Stomach (tissue), 9 donors: ENCODE results near the gene CTIF. TPM values are rescaled to one million over a fixed set of nuclear protein-coding genes. Genes with fewer than 3 reads are reported as not detected.

Experiments
- DNase-seq, 2 donors: peaks; one replicate each; pipeline versions ENCODE4 v3.0.0 to v3.0.0-alpha.2; 2013 to 2019
- H3K27ac ChIP-seq, 5 donors: fragments of 200-600 bp in 4 of 5; sonication (generic) in 4 of 5; one replicate each; pipeline ENCODE4 v1.5.1; 2013 to 2019; ENCODE audit warnings: mild to moderate bottlenecking in 1 of 5, moderate library complexity in 1 of 5
- H3K27me3 ChIP-seq, 3 donors: fragments of 200-600 bp; sonication (generic); one replicate each; pipeline ENCODE4 v1.5.1; 2017 to 2019; ENCODE audit warnings: mixed run types in 1 of 3
- H3K36me3 ChIP-seq, 4 donors: fragments of 200-600 bp; sonication (generic); 1 replicate in 3 of 4; 2 replicates in 1 of 4; pipeline ENCODE4 v1.5.1; 2016 to 2019
- H3K4me1 ChIP-seq, 4 donors: fragments of 200-600 bp; sonication (generic); one replicate each; pipeline ENCODE4 v1.5.1; 2016 to 2019
- H3K4me3 ChIP-seq, 4 donors: fragments of 200-600 bp; sonication (generic) in 3 of 4; one replicate each; pipeline ENCODE4 v1.5.1; 2016 to 2019; ENCODE audit warnings: mild to moderate bottlenecking in 1 of 4
- H3K9me3 ChIP-seq, 4 donors: fragments of 200-600 bp; sonication (generic); one replicate each; pipeline ENCODE4 v1.5.1; 2016 to 2019
- EP300 ChIP-seq: sonication (generic); formaldehyde crosslinking; IDR thresholded peaks from one replicate; pipeline ENCODE4 v1.6.1; 2017; ENCODE audit warnings: antibody characterized with exemption
- POLR2A ChIP-seq, 4 donors: fragments of 450-650 bp; IDR thresholded peaks; one replicate each; pipeline ENCODE4 v1.6.1; 2016; ENCODE audit warnings: antibody characterized with exemption in 4 of 4, control low read depth in 2 of 4, mild to moderate bottlenecking in 1 of 4, moderate library complexity in 1 of 4
- POLR2AphosphoS5 ChIP-seq, 3 donors: sonication (generic); formaldehyde crosslinking; IDR thresholded peaks; one replicate each; pipeline ENCODE4 v1.6.1; 2016; ENCODE audit warnings: antibody characterized with exemption in 3 of 3
- WGBS, 5 donors: extraction: QIAGEN DNeasy Blood & Tissue Kit in 3 of 5; methylation state at CpG; one replicate each; pipeline versions ENCODE4 v1.1.5 to v1.1.7; 2013 to 2018; 5-methylcytosine and 5-hydroxymethylcytosine counted together
- intact Hi-C: fragments of 100-400 bp; cut with DNase I; formaldehyde crosslinking; loops from one replicate; pipeline ENCODE4 v1.15.1; 2023; ENCODE audit warnings: low total_unique reads
- polyA plus RNA-seq, 3 donors: library from polyadenylated mRNA; stranded (reverse); fragments of 200-250 nt; gene quantifications; one replicate each; pipeline ENCODE4 v1.2.3, GENCODE V29; 2013
- total RNA-seq, 5 donors: library from RNA; depleted of rRNA; stranded (reverse); fragments of >200 nt; gene quantifications; one replicate each; pipeline versions ENCODE4 v1.1.0 to v1.2.3, GENCODE V29; 2014 to 2016
- TF ChIP-seq, protein P1 (sequence below), 7 experiments: fragments of 450-650 bp in 4 of 7; fragments of 200-600 bp in 3 of 7; sonication (generic) in 3 of 7; IDR thresholded peaks; one replicate each; pipeline ENCODE4 v1.5.1; 2016 to 2019; ENCODE audit warnings: antibody characterized with exemption in 7 of 7, control low read depth in 2 of 7, mild to moderate bottlenecking in 1 of 7
- donor health status: healthy with polysubstance abuse.
- donor health status: Bipolar disorder and iron deficiency.
- donor health status: healthy.

The CTIF gene
- total and polyA plus RNA-seq, 8 donors = 16.3 to 105 (median 30.3) TPM

GRCh38 chr18:48785736-48786454, 247.1 kb downstream of the CTIF start:
- no peaks in the 10 kb centered on the region for H3K27me3 ChIP-seq
- intact Hi-C loops = no loop called here
- TF ChIP-seq POLR2AphosphoS5 (IDR thresholded peaks at IDR 0.05) (no peak), EP300 (no peak), POLR2A (IDR thresholded peaks at IDR 0.05) (no peak)
- TF ChIP-seq, protein P1, sequence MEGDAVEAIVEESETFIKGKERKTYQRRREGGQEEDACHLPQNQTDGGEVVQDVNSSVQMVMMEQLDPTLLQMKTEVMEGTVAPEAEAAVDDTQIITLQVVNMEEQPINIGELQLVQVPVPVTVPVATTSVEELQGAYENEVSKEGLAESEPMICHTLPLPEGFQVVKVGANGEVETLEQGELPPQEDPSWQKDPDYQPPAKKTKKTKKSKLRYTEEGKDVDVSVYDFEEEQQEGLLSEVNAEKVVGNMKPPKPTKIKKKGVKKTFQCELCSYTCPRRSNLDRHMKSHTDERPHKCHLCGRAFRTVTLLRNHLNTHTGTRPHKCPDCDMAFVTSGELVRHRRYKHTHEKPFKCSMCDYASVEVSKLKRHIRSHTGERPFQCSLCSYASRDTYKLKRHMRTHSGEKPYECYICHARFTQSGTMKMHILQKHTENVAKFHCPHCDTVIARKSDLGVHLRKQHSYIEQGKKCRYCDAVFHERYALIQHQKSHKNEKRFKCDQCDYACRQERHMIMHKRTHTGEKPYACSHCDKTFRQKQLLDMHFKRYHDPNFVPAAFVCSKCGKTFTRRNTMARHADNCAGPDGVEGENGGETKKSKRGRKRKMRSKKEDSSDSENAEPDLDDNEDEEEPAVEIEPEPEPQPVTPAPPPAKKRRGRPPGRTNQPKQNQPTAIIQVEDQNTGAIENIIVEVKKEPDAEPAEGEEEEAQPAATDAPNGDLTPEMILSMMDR (IDR thresholded peaks at IDR 0.05) = no peak
- peaks cover 21 to 53% (median 29%) of the 10 kb centered on the region in 4 donors for H3K4me1 ChIP-seq
- H3K4me3 ChIP-seq = no peak overlapping the region
- peak overlapping the region in 1 of 5 donors; percentile 33 for H3K27ac ChIP-seq
- peaks cover 0 to 27% (median 10%) of the 10 kb centered on the region in 4 donors for H3K36me3 ChIP-seq
- WGBS, 5 donors = 86 to 96% (median 87%) methylated on average over 8 to 12 of the region's 12 CpGs
- H3K9me3 ChIP-seq = no peaks in the 10 kb centered on the region
- DNase-seq = no peak

DNA sequence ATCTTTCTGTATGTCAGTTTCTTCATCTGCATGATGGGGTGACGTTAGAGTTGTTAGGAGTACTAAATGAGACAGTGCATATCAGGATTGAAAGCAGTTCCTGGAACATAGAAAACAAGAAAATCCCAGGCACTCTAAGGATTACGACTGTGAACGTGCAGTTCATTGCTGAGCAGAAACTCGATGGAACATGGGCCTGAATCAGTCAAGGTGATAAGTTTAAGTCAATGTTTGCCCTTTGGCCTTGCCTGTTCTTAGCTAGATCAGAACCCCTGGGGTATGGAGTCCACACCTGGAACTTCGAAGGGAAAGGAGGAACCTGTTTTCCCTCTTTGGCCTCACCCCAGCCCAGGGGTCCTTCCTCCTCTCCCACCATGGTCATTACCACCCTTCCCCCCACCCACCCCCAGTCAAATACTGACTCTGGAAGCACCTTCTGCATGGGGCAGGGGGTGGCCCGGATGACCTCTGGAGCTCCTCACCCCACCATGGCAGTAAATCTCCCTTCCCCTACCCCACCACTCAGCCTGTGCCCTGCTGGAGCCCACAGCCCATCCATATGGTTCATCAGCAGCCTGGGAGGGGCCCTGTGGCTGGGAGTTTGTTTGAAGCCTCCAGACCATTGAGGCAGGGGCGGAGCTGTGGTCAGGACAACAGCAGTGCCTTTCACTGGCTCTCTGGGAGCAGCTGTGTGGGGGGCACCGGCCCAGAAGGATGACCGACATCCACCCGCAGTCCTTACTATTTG, 247.8 kb downstream of the CTIF start:
- H3K27me3 ChIP-seq = no peaks in the 10 kb centered on the region
- H3K4me1 ChIP-seq = peaks cover 14 to 46% (median 21%) of the 10 kb centered on the region in 4 donors
- H3K27ac ChIP-seq = no peak overlapping the region
- DNase-seq = no peak
- no peak overlapping the region for H3K4me3 ChIP-seq
- no peaks in the 10 kb centered on the region for H3K9me3 ChIP-seq
- WGBS, 5 donors = 73 to 87% (median 82%) methylated on average over 8 to 10 of the region's 10 CpGs
- intact Hi-C loops = no loop called here
- H3K36me3 ChIP-seq = peaks cover 0 to 27% (median 10%) of the 10 kb centered on the region in 4 donors
- no peak for TF ChIP-seq POLR2AphosphoS5 (IDR thresholded peaks at IDR 0.05)

DNA sequence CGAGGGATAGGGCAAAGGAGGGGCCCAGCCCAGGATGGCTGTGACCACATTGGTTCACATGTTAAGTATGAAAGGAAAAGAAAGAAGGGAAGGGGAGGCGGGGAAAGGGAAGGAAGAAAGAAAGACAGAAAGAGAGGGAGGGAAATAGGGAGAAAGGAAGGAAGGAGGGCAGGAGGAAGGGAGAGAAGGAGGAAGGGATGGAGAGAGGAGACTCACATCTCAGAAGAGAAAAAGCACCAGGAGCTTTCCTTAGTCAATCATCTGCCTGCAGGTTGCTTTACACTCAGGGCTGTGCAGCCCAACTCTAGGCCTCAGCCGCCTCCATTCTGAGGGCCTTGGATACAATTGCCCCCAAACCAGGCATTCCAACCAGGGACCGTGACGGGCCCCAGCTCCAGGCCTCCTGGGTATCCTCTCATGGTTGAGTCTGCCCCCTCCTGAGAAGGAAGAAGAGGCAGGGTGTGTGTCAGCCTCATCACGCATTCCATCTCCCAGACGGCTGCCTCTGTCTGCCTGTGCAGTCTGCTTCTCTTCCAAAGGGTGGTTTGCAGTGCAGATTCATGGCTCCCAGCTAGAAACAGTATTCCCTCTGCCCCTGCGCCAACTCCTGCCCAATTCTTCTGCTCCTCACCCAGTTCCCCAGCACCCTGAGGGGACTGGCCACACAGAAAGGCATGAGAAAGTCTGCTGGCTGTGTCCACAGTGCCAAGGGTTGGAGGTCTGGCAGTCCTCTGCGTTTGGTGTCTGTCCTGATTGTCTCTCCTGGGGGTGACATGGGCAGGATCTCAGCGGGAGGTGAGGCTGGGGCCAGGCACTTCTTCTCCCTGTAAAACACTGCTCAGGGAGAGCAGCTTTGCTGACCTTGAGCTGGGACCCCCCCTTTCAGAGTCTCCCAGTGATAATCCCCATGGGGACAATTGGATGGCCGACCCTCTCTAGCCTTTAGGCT, 248.6 kb downstream of the CTIF start:
- TF ChIP-seq, protein P1 (IDR thresholded peaks at IDR 0.05) = no peak
- TF ChIP-seq POLR2AphosphoS5 (IDR thresholded peaks at IDR 0.05) = no peak
- no peak for TF ChIP-seq POLR2A (IDR thresholded peaks at IDR 0.05)
- no peak for TF ChIP-seq EP300
- Histone ChIP-seq H3K27me3 (no peaks in the 10 kb centered on the region), H3K4me3 (no peak overlapping the region), H3K36me3 (peaks cover 0 to 27% (median 10%) of the 10 kb centered on the region in 4 donors), H3K4me1 (peaks cover 5 to 38% (median 13%) of the 10 kb centered on the region in 4 donors), H3K27ac (no peak overlapping the region), H3K9me3 (no peaks in the 10 kb centered on the region)
- 87 to 95% (median 90%) methylated on average over 10 to 11 of the region's 11 CpGs for WGBS, 5 donors
- intact Hi-C loops = no loop called here
- DNase-seq = no peak

DNA sequence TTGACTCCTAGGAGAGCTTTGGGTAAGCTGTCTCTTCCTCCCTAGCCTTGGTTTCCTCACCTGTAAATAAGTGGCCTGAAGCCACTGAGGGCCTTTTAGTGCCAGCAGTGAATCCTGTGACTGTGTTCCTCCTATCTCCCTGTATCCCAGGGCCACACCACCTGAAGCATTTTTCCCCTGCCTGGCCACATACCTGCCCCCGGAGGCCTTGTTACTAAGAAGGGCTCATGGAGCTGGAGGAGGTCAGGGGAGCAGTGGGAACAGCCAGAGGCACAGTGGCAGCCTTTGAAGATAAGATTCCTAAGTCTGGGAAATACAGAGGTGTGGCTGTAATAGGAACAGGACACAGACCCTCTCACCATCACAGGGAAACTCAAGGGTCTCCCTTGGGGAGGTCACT, 249.5 kb downstream of the CTIF start:
- Histone ChIP-seq H3K36me3 (peaks cover 0 to 27% (median 10%) of the 10 kb centered on the region in 4 donors), H3K9me3 (no peaks in the 10 kb centered on the region), H3K27me3 (no peaks in the 10 kb centered on the region), H3K27ac (no peak overlapping the region), H3K4me3 (no peak overlapping the region), H3K4me1 (peaks cover 0 to 30% (median 6%) of the 10 kb centered on the region in 4 donors)
- no peak for DNase-seq
- intact Hi-C loops = no loop called here
- TF ChIP-seq, protein P1 (IDR thresholded peaks at IDR 0.05) = no peak
- no peak for TF ChIP-seq EP300
- TF ChIP-seq POLR2AphosphoS5 (IDR thresholded peaks at IDR 0.05) = no peak
- TF ChIP-seq POLR2A (IDR thresholded peaks at IDR 0.05) = no peak
- WGBS, 5 donors = 54 to 72% (median 57%) methylated on average over 1 of the region's 1 CpG
